Lung (tissue), 12 donors: ENCODE results near the gene PKD1. TPM values are rescaled to one million over a fixed set of nuclear protein-coding genes. Genes with fewer than 3 reads are reported as not detected.

Experiments
- ATAC-seq: fragments of 200-7000 bp; cut with Tn5 transposase; one replicate; pipeline ENCODE4 v1.9.1; 2020; ENCODE audit warnings: moderate number of reproducible peaks; ENCODE audit not compliant: insufficient read depth, low FRiP score
- DNase-seq, 3 donors: peaks; one replicate each; pipeline ENCODE4 v3.0.0-alpha.2; 2013 to 2017
- H3K27ac ChIP-seq, 2 donors: one replicate each; pipeline ENCODE4 v1.5.1; 2013; ENCODE audit warnings: mild to moderate bottlenecking in 2 of 2, moderate library complexity in 2 of 2, control low read depth in 1 of 2, inconsistent platforms in 1 of 2, low read depth in 1 of 2, low read length in 1 of 2
- H3K27me3 ChIP-seq, 3 donors: one replicate each; pipeline ENCODE4 v1.5.1; 2013; ENCODE audit warnings: low read length in 2 of 3; ENCODE audit not compliant: control insufficient read depth in 3 of 3, insufficient read depth in 3 of 3
- H3K36me3 ChIP-seq, 4 donors: one replicate each; pipeline ENCODE4 v1.5.1; 2013; ENCODE audit warnings: low read length in 4 of 4, mild to moderate bottlenecking in 1 of 4, moderate library complexity in 1 of 4; ENCODE audit not compliant: control insufficient read depth in 4 of 4, insufficient read depth in 4 of 4
- H3K4me1 ChIP-seq, 5 donors: one replicate each; pipeline ENCODE4 v1.5.1; 2013; ENCODE audit warnings: low read length in 5 of 5, mild to moderate bottlenecking in 2 of 5, moderate library complexity in 1 of 5; ENCODE audit not compliant: control insufficient read depth in 5 of 5, insufficient read depth in 5 of 5
- H3K4me3 ChIP-seq: one replicate; pipeline ENCODE4 v1.5.1; 2013; ENCODE audit warnings: mild to moderate bottlenecking, control low read depth, moderate library complexity
- H3K9ac ChIP-seq, 2 donors: one replicate each; pipeline ENCODE4 v1.5.1; 2013; ENCODE audit warnings: low read length in 2 of 2, control low read depth in 1 of 2; ENCODE audit not compliant: insufficient read depth in 1 of 2
- H3K9me3 ChIP-seq, 4 donors: one replicate each; pipeline ENCODE4 v1.5.1; 2013; ENCODE audit warnings: low read length in 3 of 4, mild to moderate bottlenecking in 1 of 4, moderate library complexity in 1 of 4; ENCODE audit not compliant: control insufficient read depth in 4 of 4, insufficient read depth in 3 of 4
- CTCF ChIP-seq: IDR thresholded peaks from 2 replicates; pipeline ENCODE4 v1.5.1; 2012; ENCODE audit warnings: mild to moderate bottlenecking; ENCODE audit errors: control extremely low read depth, extremely low read depth
- WGBS, 2 donors: extraction: QIAGEN DNeasy Blood & Tissue Kit; methylation state at CpG; one replicate each; pipeline ENCODE4 v1.1.7; 2013; 5-methylcytosine and 5-hydroxymethylcytosine counted together
- polyA plus RNA-seq, 2 donors: library from polyadenylated mRNA; stranded (reverse); fragments of 200-250 nt; gene quantifications; one replicate each; pipeline ENCODE4 v1.2.1, GENCODE V29; 2013
- total RNA-seq, 2 donors: library from RNA; depleted of rRNA in 1 of 2; stranded (reverse); fragments of >200 nt in 1 of 2; gene quantifications; one replicate each; pipeline ENCODE4 v1.2.1, GENCODE V29; 2014 to 2021
- donor health status: control.
- donor health status: control.
- donor health status: Bipolar disorder and iron deficiency.
- donor health status: healthy.
- donor health status: DM: yes; HTN: yes; CAD: no.

The PKD1 gene
- total and polyA plus RNA-seq, 4 donors = 39.1 to 128 (median 64.6) TPM

GRCh38 chr16:2177561-2177960 lies 41.9 kb upstream of the PKD1 start:
- Histone ChIP-seq H3K36me3 (peaks cover 4 to 55% (median 11%) of the 10 kb centered on the region in 4 donors), H3K27ac (no peak overlapping the region), H3K4me1 (no peaks in the 10 kb centered on the region), H3K27me3 (no peaks in the 10 kb centered on the region), H3K9me3 (no peaks in the 10 kb centered on the region), H3K9ac (no peak overlapping the region), H3K4me3 (no peak overlapping the region)
- WGBS, 2 donors = 94 to 95% methylated on average over 20 of the region's 20 CpGs
- DNase-seq (no peak), ATAC-seq (no peak)
- TF ChIP-seq CTCF = no peak

- ATAC-seq (no peak), DNase-seq (no peak)
- Histone ChIP-seq H3K27ac (no peak overlapping the region), H3K9me3 (no peaks in the 10 kb centered on the region), H3K4me3 (no peak overlapping the region), H3K27me3 (no peaks in the 10 kb centered on the region), H3K36me3 (peaks cover 4 to 57% (median 11%) of the 10 kb centered on the region in 4 donors), H3K9ac (no peak overlapping the region), H3K4me1 (no peaks in the 10 kb centered on the region)
- TF ChIP-seq CTCF = no peak
- WGBS, 2 donors = 93 to 94% methylated on average over 18 of the region's 18 CpGs
These were observed 41.4 kb upstream of the PKD1 start for GRCh38 chr16:2177101-2177500.

GRCh38 chr16:2176047-2176446 lies 40.3 kb upstream of the PKD1 start:
- 96% methylated on average over 23 of the region's 23 CpGs for WGBS, 2 donors
- Histone ChIP-seq H3K4me3 (no peak overlapping the region), H3K27ac (no peak overlapping the region), H3K4me1 (no peaks in the 10 kb centered on the region), H3K9me3 (no peaks in the 10 kb centered on the region), H3K36me3 (peaks cover 4 to 68% (median 11%) of the 10 kb centered on the region in 4 donors), H3K9ac (no peak overlapping the region), H3K27me3 (no peaks in the 10 kb centered on the region)
- no peak for ATAC-seq
- no peak for DNase-seq
- no peak for TF ChIP-seq CTCF

- Histone ChIP-seq H3K4me1 (no peaks in the 10 kb centered on the region), H3K27me3 (no peaks in the 10 kb centered on the region), H3K36me3 (peaks cover 4 to 70% (median 11%) of the 10 kb centered on the region in 4 donors), H3K4me3 (no peak overlapping the region), H3K9me3 (no peaks in the 10 kb centered on the region), H3K27ac (no peak overlapping the region), H3K9ac (no peak overlapping the region)
- TF ChIP-seq CTCF = no peak
- 96 to 97% methylated on average over 10 of the region's 10 CpGs for WGBS, 2 donors
- DNase-seq = no peak
- no peak for ATAC-seq
These were observed 39.8 kb upstream of the PKD1 start for GRCh38 chr16:2175454-2175853.
